Breast epithelium (tissue), 3 donors: ENCODE data around the gene ZBTB48.

Experiments
- CTCF ChIP-seq, 3 donors: fragments of 450-650 bp; IDR thresholded peaks; one replicate each; pipeline ENCODE4 v1.5.1; 2016 to 2017; ENCODE audit warnings: antibody characterized with exemption in 3 of 3, mild to moderate bottlenecking in 3 of 3, moderate library complexity in 3 of 3
- POLR2A ChIP-seq: fragments of 450-650 bp; IDR thresholded peaks from one replicate; pipeline ENCODE4 v1.6.1; 2016; ENCODE audit warnings: antibody characterized with exemption, mild to moderate bottlenecking, moderate library complexity
- POLR2AphosphoS5 ChIP-seq, 3 donors: sonication (generic); formaldehyde crosslinking; IDR thresholded peaks; one replicate each; pipeline ENCODE4 v1.6.1; 2017; ENCODE audit warnings: antibody characterized with exemption in 3 of 3

GRCh38 chr1:6570987-6571386 is 8.8 kb upstream of the ZBTB48 start:
- TF ChIP-seq CTCF (IDR thresholded peaks at IDR 0.05) (no peak), POLR2A (no peak), POLR2AphosphoS5 (IDR thresholded peaks at IDR 0.05) (no peak)
